HepG2 (cell line): Measurements from ENCODE around the gene PPIA. TPM values are rescaled to one million over a fixed set of nuclear protein-coding genes. Genes with fewer than 3 reads are reported as not detected.
"Not testable (repeated sequence)": the region's sequence is repeated elsewhere in the genome, so short reads cannot be mapped to it uniquely, and the experiment has no call there.

Source experiments
- ATAC-seq: fragments of 200-7000 bp; cut with Tn5 transposase; 3 replicates; pipeline ENCODE4 v1.9.1; 2020; ENCODE audit warnings: mild to moderate bottlenecking, moderate library complexity
- BruUV-seq: library from RNA; stranded (reverse); fragments of 400-500 nt; replicated peaks from 2 replicates; lab custom pipeline; 2021; lab: Mats Ljungman, UMichigan
- CTCF ChIA-PET: fragments of 300-600 bp; formaldehyde crosslinking; extraction: SDS; loops from one replicate; lab custom pipeline; 2021; ENCODE audit warnings: low total read pairs, inconsistent platforms, low intra/inter-chr PET ratio; lab: Yijun Ruan, JAX
- POLR2A ChIA-PET: fragments of 350-600 bp; sonication (Branson Sonifier 250); formaldehyde crosslinking; loops from one replicate; lab custom pipeline; 2020; ENCODE audit warnings: antibody characterized with exemption, inconsistent platforms; lab: Yijun Ruan, JAX
- DNase-seq: peaks from one replicate; pipeline ENCODE4 v3.0.0-alpha.2; 2015; ENCODE audit warnings: low spot score
- FAIRE-seq: peaks from 3 replicates; lab custom pipeline; 2011; peaks lifted over from hg19 to GRCh38; lab: Jason Lieb, UNC
- H2AFZ ChIP-seq: one replicate; pipeline ENCODE4 v1.6.1; 2011; ENCODE audit warnings: low read length, inconsistent platforms
- H3K27ac ChIP-seq: fragments of 300-600 bp; 3 replicates; pipeline ENCODE4 v1.8.0; 2011; ENCODE audit warnings: mixed run types, mild to moderate bottlenecking, mixed read lengths, low read length, inconsistent platforms; ENCODE audit not compliant: insufficient read depth; ENCODE audit errors: extremely low read length
- H3K27me3 ChIP-seq, 2 experiments: fragments of 200-600 bp in 1 of 2; 2 replicates in 1 of 2; 3 replicates in 1 of 2; pipeline versions ENCODE4 v1.6.0 to v1.8.0; 2011; ENCODE audit warnings: low read length in 2 of 2, mild to moderate bottlenecking in 2 of 2, moderate library complexity in 2 of 2, inconsistent platforms in 1 of 2; ENCODE audit not compliant: insufficient read depth in 2 of 2, control insufficient read depth in 1 of 2
- H3K36me3 ChIP-seq, 2 experiments: fragments of 200-600 bp in 1 of 2; replicated peaks in 1 of 2; 2 replicates in 1 of 2; 3 replicates in 1 of 2; pipeline versions ENCODE4 v1.5.1 to v1.8.0; 2011; ENCODE audit warnings: low read length in 2 of 2, inconsistent platforms in 1 of 2; ENCODE audit not compliant: insufficient read depth in 2 of 2, control insufficient read depth in 1 of 2
- H3K4me1 ChIP-seq: 2 replicates; pipeline ENCODE4 v1.5.1; 2012; ENCODE audit warnings: low read length, inconsistent platforms; ENCODE audit not compliant: insufficient read depth
- H3K4me2 ChIP-seq: 2 replicates; pipeline ENCODE4 v1.6.0; 2011; ENCODE audit warnings: low read depth, low read length, inconsistent platforms
- H3K4me3 ChIP-seq, 3 experiments: fragments of 200-600 bp in 1 of 3; sonication (generic), shearing (Covaris generic) in 1 of 3; replicated peaks in 1 of 3; 2 replicates each; pipeline ENCODE4 v1.5.1; 2011 to 2016; ENCODE audit warnings: low read length in 3 of 3, inconsistent platforms in 2 of 3, low read depth in 2 of 3, mild to moderate bottlenecking in 2 of 3, control low read depth in 1 of 3, mixed read lengths in 1 of 3; ENCODE audit not compliant: insufficient read depth in 1 of 3
- H3K79me2 ChIP-seq: one replicate; pipeline ENCODE4 v1.6.1; 2011; ENCODE audit warnings: low read length, inconsistent platforms; ENCODE audit not compliant: insufficient read depth
- H3K9ac ChIP-seq: 2 replicates; pipeline ENCODE4 v1.6.0; 2011; ENCODE audit warnings: mild to moderate bottlenecking, low read depth, low read length, inconsistent platforms; ENCODE audit not compliant: insufficient read depth
- H3K9me3 ChIP-seq: 2 replicates; pipeline ENCODE4 v1.5.1; 2012; ENCODE audit warnings: mild to moderate bottlenecking, low read length
- H4K20me1 ChIP-seq: 2 replicates; pipeline ENCODE4 v1.6.0; 2011; ENCODE audit warnings: inconsistent platforms, mild to moderate bottlenecking, low read length, moderate library complexity; ENCODE audit not compliant: insufficient read depth
- HOXA7 ChIP-seq: sonication (generic); formaldehyde crosslinking; IDR thresholded peaks from 2 replicates; pipeline ENCODE4 v1.8.1; 2022; ENCODE audit warnings: mild to moderate bottlenecking, missing genetic modification reagents, moderate library complexity
- JDP2 ChIP-seq: sonication (generic); formaldehyde crosslinking; IDR thresholded peaks from 2 replicates; pipeline ENCODE4 v1.8.1; 2022; ENCODE audit warnings: missing genetic modification reagents, borderline replicate concordance
- KDM6A ChIP-seq: IDR thresholded peaks from 2 replicates; pipeline ENCODE4 v1.6.1; 2016; ENCODE audit warnings: low read depth
- KLF9 ChIP-seq: IDR thresholded peaks from 2 replicates; pipeline ENCODE4 v1.6.1; 2016; ENCODE audit warnings: low read depth
- MED8 ChIP-seq: sonication (generic); formaldehyde crosslinking; IDR thresholded peaks from 2 replicates; pipeline ENCODE4 v1.8.1; 2023; ENCODE audit warnings: mild to moderate bottlenecking, missing genetic modification reagents; ENCODE audit not compliant: insufficient replicate concordance
- ZKSCAN8 ChIP-seq: IDR thresholded peaks from 2 replicates; pipeline ENCODE4 v1.6.1; 2016; ENCODE audit warnings: borderline replicate concordance, missing genetic modification reagents, missing compliant biosample characterization
- ZNF121 ChIP-seq: sonication (generic); formaldehyde crosslinking; IDR thresholded peaks from 2 replicates; pipeline ENCODE4 v1.5.0; 2020; ENCODE audit warnings: mild to moderate bottlenecking, missing genetic modification reagents
- ZSCAN21 ChIP-seq: sonication (generic); formaldehyde crosslinking; IDR thresholded peaks from 2 replicates; pipeline ENCODE4 v1.8.0; 2022; ENCODE audit warnings: mild to moderate bottlenecking, missing genetic modification reagents, moderate library complexity, borderline replicate concordance
- WGBS: methylation state at CpG from one replicate; pipeline ENCODE4 v1.1.6; 2017; ENCODE audit warnings: low lambda C conversion rate; 5-methylcytosine and 5-hydroxymethylcytosine counted together
- in situ Hi-C: cut with HindIII; loops from 2 replicates; pipeline ENCODE4 v1.10.0; 2017; ENCODE audit warnings: low pct_unique_long_range_greater_than_20kb; ENCODE audit not compliant: extremely low pct_ligation_motif_present
- intact Hi-C: fragments of 100-400 bp; cut with micrococcal nuclease; formaldehyde crosslinking; loops from one replicate; pipeline ENCODE4 v1.10.0; 2022; ENCODE audit not compliant: unreplicated experiment
- polyA plus RNA-seq, 8 experiments: library from polyadenylated mRNA; depleted of rRNA in 3 of 8; stranded (reverse) in 7 of 8; unstranded in 1 of 8; fragments of >200 nt; fragmentation: Illumina TruSeq in 4 of 8; extraction: Trizol in 4 of 8; gene quantifications; 2 replicates each; pipeline versions ENCODE4 v1.2.1 to v1.2.3, GENCODE V29; 2011 to 2016; ENCODE audit warnings: low read depth in 4 of 8, missing spikeins in 1 of 8, mixed read lengths in 1 of 8; ENCODE audit not compliant: insufficient read depth in 1 of 8
- total RNA-seq, 5 experiments: library from RNA; depleted of rRNA; stranded (reverse); fragments of >200 nt; fragmentation: Illumina TruSeq; extraction: Trizol; gene quantifications; 2 replicates each; pipeline ENCODE4 v1.2.3, GENCODE V29; 2016; ENCODE audit warnings: low read depth in 1 of 5
- TF ChIP-seq, protein P1 (sequence below): sonication (generic); formaldehyde crosslinking; IDR thresholded peaks from 2 replicates; pipeline ENCODE4 v1.8.0; 2022; ENCODE audit warnings: missing genetic modification reagents, mild to moderate bottlenecking, moderate library complexity, borderline replicate concordance

PPIA gene
- total and polyA plus RNA-seq, 2 of the 13 experiments (the other 11 are each of a cell fraction or from before 2014, with no cell fraction given) = 2,268 to 3,010 TPM

DNA sequence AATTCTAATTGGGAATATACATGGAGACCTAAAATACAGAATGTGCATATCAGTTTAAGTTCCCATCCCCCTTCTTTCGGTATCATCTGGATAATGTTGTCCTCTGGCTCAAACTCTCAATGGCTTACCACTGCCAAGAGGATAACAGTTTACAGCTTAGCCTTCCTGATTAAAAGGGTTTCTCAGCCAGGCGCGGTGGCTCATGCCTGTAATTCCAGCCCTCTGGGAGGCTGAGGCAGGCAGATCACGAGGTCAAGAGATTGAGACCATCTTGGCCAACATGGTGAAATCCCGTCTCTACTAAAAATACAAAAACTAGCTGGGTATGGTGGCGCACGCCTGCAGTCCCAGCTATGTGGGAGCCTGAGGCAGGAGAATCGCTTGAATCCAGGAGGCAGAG lies 46.2 kb downstream of the PPIA start:
- H3K27me3 ChIP-seq, FAIRE-seq, in situ Hi-C loops, ATAC-seq, H3K4me3 ChIP-seq, CTCF ChIA-PET, DNase-seq, H3K9ac ChIP-seq, H3K27ac ChIP-seq, BruUV-seq, H3K9me3 ChIP-seq, intact Hi-C loops, POLR2A ChIA-PET, H3K4me2 ChIP-seq, H2AFZ ChIP-seq: not testable (repeated sequence)
- WGBS = 97% methylated on average over 8 of the region's 8 CpGs
- Histone ChIP-seq H3K79me2 (peaks cover 82% of the 10 kb centered on the region), H3K36me3 (peaks cover 8 to 43% of the 10 kb centered on the region in 2 experiments), H3K4me1 (peaks cover 25% of the 10 kb centered on the region), H4K20me1 (peaks cover 20% of the 10 kb centered on the region)

GRCh38 chr7:44843440-44843839 lies 47.0 kb downstream of the PPIA start:
- TF ChIP-seq ZNF121 = peak; percentile 75
- TF ChIP-seq, all 625 proteins: peak for 1; not testable (repeated sequence) for 624
- POLR2A ChIA-PET, H3K4me3 ChIP-seq, intact Hi-C loops, H3K27ac ChIP-seq, H3K4me2 ChIP-seq, H3K27me3 ChIP-seq, CTCF ChIA-PET, DNase-seq, BruUV-seq, in situ Hi-C loops, H2AFZ ChIP-seq, FAIRE-seq, H3K9ac ChIP-seq, H3K9me3 ChIP-seq, ATAC-seq: not testable (repeated sequence)
- Histone ChIP-seq H3K36me3 (peaks cover 7 to 40% of the 10 kb centered on the region in 2 experiments), H3K79me2 (peaks cover 80% of the 10 kb centered on the region), H3K4me1 (peaks cover 26% of the 10 kb centered on the region), H4K20me1 (peaks cover 20% of the 10 kb centered on the region)
- 95% methylated on average over 5 of the region's 5 CpGs for WGBS

GRCh38 chr7:44845451-44845850 lies 49.0 kb downstream of the PPIA start:
- Histone ChIP-seq H3K4me3 (peak overlapping the region in 2 of 3 experiments; percentile 85 to 92; a peak in 3 of 6 replicates), H3K9ac (no peak overlapping the region), H3K79me2 (peaks cover 68% of the 10 kb centered on the region), H3K9me3 (no peaks in the 10 kb centered on the region), H3K27me3 (no peaks in the 10 kb centered on the region; a peak in 1 of 5 replicates), H2AFZ (no peak overlapping the region), H3K27ac (no peak overlapping the region), H4K20me1 (peaks cover 20% of the 10 kb centered on the region), H3K4me2 (peak overlapping the region; percentile 69), H3K36me3 (peaks cover 5 to 28% of the 10 kb centered on the region in 2 experiments), H3K4me1 (peaks cover 40% of the 10 kb centered on the region)
- intact Hi-C loops (no loop called here), in situ Hi-C loops (no loop called here)
- no TSS peak for BruUV-seq
- ChIA-PET CTCF (no interaction called here), POLR2A (no interaction called here)
- FAIRE-seq = no peak
- no peak for DNase-seq
- ATAC-seq = no peak
- TF ChIP-seq MED8 (CRISPR knock-in tag) = no peak
- no peak for TF ChIP-seq JDP2 (CRISPR knock-in tag)
- TF ChIP-seq HOXA7 = no peak
- TF ChIP-seq ZSCAN21 (CRISPR knock-in tag) = no peak
- TF ChIP-seq KDM6A (CRISPR knock-in tag) = no peak
- TF ChIP-seq, protein P1, sequence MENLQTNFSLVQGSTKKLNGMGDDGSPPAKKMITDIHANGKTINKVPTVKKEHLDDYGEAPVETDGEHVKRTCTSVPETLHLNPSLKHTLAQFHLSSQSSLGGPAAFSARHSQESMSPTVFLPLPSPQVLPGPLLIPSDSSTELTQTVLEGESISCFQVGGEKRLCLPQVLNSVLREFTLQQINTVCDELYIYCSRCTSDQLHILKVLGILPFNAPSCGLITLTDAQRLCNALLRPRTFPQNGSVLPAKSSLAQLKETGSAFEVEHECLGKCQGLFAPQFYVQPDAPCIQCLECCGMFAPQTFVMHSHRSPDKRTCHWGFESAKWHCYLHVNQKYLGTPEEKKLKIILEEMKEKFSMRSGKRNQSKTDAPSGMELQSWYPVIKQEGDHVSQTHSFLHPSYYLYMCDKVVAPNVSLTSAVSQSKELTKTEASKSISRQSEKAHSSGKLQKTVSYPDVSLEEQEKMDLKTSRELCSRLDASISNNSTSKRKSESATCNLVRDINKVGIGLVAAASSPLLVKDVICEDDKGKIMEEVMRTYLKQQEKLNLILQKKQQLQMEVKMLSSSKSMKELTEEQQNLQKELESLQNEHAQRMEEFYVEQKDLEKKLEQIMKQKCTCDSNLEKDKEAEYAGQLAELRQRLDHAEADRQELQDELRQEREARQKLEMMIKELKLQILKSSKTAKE (CRISPR knock-in tag) = no peak
- no peak for TF ChIP-seq KLF9 (CRISPR knock-in tag)
- no peak for TF ChIP-seq ZKSCAN8 (CRISPR knock-in tag)
